Heart right ventricle (tissue), 16 donors: ENCODE data around the gene RAP1GAP2. TPM values are rescaled to one million over a fixed set of nuclear protein-coding genes. Genes with fewer than 3 reads are reported as not detected.
A peak's percentile ranks its signal among the peaks of the same experiment; 100 is the strongest.

Experiments
- ATAC-seq, 8 donors: fragments of 200-7000 bp; cut with Tn5 transposase; one replicate each; pipeline ENCODE4 v1.9.1; 2020; ENCODE audit warnings: mild to moderate bottlenecking in 8 of 8, moderate library complexity in 8 of 8, moderate number of reproducible peaks in 1 of 8
- DNase-seq, 2 donors: peaks; one replicate each; pipeline ENCODE4 v3.0.0-alpha.2; 2020
- H3K27ac ChIP-seq, 10 donors: fragments of 200-600 bp; sonication (generic) in 2 of 10; one replicate each; pipeline versions ENCODE4 v1.5.0 to v1.8.0; 2020 to 2022; ENCODE audit warnings: mild to moderate bottlenecking in 3 of 10
- H3K27me3 ChIP-seq, 7 donors: fragments of 200-600 bp; one replicate each; pipeline ENCODE4 v1.8.0; 2021 to 2022; ENCODE audit warnings: mild to moderate bottlenecking in 2 of 7
- H3K36me3 ChIP-seq, 9 donors: fragments of 200-600 bp; sonication (generic) in 1 of 9; one replicate each; pipeline versions ENCODE4 v1.5.0 to v1.8.0; 2020 to 2022; ENCODE audit warnings: mild to moderate bottlenecking in 2 of 9
- H3K4me1 ChIP-seq, 9 donors: fragments of 200-600 bp; sonication (generic) in 1 of 9; one replicate each; pipeline versions ENCODE4 v1.5.0 to v1.8.0; 2020 to 2022; ENCODE audit warnings: mild to moderate bottlenecking in 4 of 9
- H3K4me3 ChIP-seq, 10 donors: fragments of 200-600 bp; sonication (generic) in 2 of 10; one replicate each; pipeline versions ENCODE4 v1.5.0 to v1.8.0; 2020 to 2022; ENCODE audit warnings: mild to moderate bottlenecking in 7 of 10, moderate library complexity in 2 of 10
- H3K9me3 ChIP-seq, 11 donors: fragments of 200-600 bp in 10 of 11; sonication (generic) in 2 of 11; one replicate each; pipeline versions ENCODE4 v1.5.0 to v1.8.0; 2013 to 2022; ENCODE audit warnings: mild to moderate bottlenecking in 2 of 11, control low read depth in 1 of 11, moderate library complexity in 1 of 11
- WGBS, 2 donors: extraction: QIAGEN DNeasy Blood & Tissue Kit; methylation state at CpG; one replicate each; pipeline ENCODE4 v1.1.7; 2013; ENCODE audit warnings: inconsistent platforms in 1 of 2; 5-methylcytosine and 5-hydroxymethylcytosine counted together
- intact Hi-C, 10 donors: fragments of 100-400 bp; cut with DNase I; formaldehyde crosslinking; loops; one replicate each; pipeline versions ENCODE4 v1.11.1 to v1.14.2; 2022
- polyA plus RNA-seq, 2 donors: library from polyadenylated mRNA; stranded (reverse); fragments of 200-250 nt; gene quantifications; one replicate each; pipeline ENCODE4 v1.2.3, GENCODE V29; 2013
- total RNA-seq, 10 donors: library from RNA; stranded (reverse); fragmentation: NEBNext Ultra II Directional in 3 of 10; extraction: Animal tissue kit (Norgen Biotek cat#: 25700) in 3 of 10; gene quantifications; one replicate each; pipeline versions ENCODE4 v1.2.1 to v1.2.4, GENCODE V29; 2021 to 2023
- TF ChIP-seq, protein P1 (sequence below), 9 donors: fragments of 200-600 bp; sonication (generic) in 2 of 9; IDR thresholded peaks; one replicate each; pipeline versions ENCODE4 v1.5.0 to v1.8.0; 2021 to 2022; ENCODE audit warnings: antibody characterized with exemption in 9 of 9, mild to moderate bottlenecking in 5 of 9, moderate library complexity in 1 of 9
- donor health status: Arrhythmogenic right ventricular cardiomyopathy.
- donor health status: ischemic (EF 13 %, LVEDD 7.1; RV severe dilation, severe dysfunction).
- donor health status: healthy with polysubstance abuse.
- donor health status: DM: no; HTN: yes; CAD: no.
- donor health status: DM: no; HTN: no; CAD: no.
- donor health status: ischemic (EF 25% LVEDD 6.9; RV normal size, moderate dysfunction).
- donor health status: ischemic (EF 25% LVEDD 5.7; RV mildly dilated, moderate dysfunction).
- donor health status: healthy.
- donor health status: DM: yes; HTN: yes; CAD: no.
- donor health status: Ischemic cardiomyopathy.
- donor health status: ischemic (EF 35%, LVEDD 5.7; RV mildly dilated, moderate dysfunction).
- donor health status: nonischemic (EF 11% LVEDD 7.7; RV severe dilation, severe dysfunction).
- donor health status: DM: yes; HTN: yes; CAD: no.
- donor health status: PGD.
- donor health status: ischemic (EF 29% LVEDD 5.4; RV normal size, mild dysfunction).
- donor health status: nonischemic (EF 23%, LVEDD 6.1; RV moderate dilation, normal function).

Gene RAP1GAP2
- total and polyA plus RNA-seq, 12 donors = 9.5 to 51.3 (median 34.6) TPM

DNA sequence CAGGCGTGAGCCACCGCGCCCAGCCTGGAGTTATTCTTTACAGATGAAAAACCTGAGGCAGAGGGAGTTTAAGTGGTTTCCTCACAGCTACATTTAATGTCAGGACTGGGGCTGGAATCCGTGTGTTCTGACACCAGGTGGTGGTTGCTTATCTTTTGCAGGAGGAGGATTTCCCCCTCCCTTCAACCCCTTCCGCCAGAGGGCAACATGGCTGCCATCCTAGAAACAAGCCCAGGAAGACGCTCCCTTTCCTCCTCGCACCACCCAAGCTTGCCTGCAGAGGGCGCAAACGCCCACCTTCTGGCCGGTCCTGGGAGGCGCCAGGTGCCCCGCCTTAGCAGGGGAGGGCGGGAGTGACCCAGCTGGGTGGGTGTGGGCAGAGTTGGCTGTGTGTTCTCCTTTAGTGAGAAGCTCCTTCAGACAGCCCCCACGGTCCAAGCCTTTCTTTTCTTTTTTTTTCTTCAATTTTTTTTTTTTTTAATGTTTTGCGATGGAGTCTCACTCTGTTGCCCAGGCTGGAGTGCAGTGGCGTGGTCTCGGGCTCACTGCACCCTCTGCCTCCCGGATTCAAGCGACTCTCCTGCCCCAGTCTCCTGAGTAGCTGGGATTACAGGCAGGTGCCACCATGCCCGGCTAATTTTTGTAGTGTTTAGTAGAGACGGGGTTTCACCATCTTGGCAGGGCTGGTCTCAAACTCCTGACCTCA, 9.9 kb upstream of the RAP1GAP2 start:
- DNase-seq = peak; percentile 70 to 82
- Histone ChIP-seq H3K36me3 (no peaks in the 10 kb centered on the region), H3K4me1 (peaks cover 0 to 21% (median 0%) of the 10 kb centered on the region in 9 donors), H3K27me3 (peaks cover 0 to 12% (median 6%) of the 10 kb centered on the region in 7 donors), H3K27ac (no peak overlapping the region), H3K9me3 (peaks cover 0 to 4% (median 0%) of the 10 kb centered on the region in 11 donors), H3K4me3 (no peak overlapping the region)
- intact Hi-C loops = no loop called here
- TF ChIP-seq, protein P1, sequence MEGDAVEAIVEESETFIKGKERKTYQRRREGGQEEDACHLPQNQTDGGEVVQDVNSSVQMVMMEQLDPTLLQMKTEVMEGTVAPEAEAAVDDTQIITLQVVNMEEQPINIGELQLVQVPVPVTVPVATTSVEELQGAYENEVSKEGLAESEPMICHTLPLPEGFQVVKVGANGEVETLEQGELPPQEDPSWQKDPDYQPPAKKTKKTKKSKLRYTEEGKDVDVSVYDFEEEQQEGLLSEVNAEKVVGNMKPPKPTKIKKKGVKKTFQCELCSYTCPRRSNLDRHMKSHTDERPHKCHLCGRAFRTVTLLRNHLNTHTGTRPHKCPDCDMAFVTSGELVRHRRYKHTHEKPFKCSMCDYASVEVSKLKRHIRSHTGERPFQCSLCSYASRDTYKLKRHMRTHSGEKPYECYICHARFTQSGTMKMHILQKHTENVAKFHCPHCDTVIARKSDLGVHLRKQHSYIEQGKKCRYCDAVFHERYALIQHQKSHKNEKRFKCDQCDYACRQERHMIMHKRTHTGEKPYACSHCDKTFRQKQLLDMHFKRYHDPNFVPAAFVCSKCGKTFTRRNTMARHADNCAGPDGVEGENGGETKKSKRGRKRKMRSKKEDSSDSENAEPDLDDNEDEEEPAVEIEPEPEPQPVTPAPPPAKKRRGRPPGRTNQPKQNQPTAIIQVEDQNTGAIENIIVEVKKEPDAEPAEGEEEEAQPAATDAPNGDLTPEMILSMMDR (IDR thresholded peaks at IDR 0.05) = peak; percentile 19 to 87 (median 65)
- 35% methylated on average over 21 of the region's 21 CpGs for WGBS, 2 donors
- peak; percentile 88 to 93 (median 90) for ATAC-seq

DNA sequence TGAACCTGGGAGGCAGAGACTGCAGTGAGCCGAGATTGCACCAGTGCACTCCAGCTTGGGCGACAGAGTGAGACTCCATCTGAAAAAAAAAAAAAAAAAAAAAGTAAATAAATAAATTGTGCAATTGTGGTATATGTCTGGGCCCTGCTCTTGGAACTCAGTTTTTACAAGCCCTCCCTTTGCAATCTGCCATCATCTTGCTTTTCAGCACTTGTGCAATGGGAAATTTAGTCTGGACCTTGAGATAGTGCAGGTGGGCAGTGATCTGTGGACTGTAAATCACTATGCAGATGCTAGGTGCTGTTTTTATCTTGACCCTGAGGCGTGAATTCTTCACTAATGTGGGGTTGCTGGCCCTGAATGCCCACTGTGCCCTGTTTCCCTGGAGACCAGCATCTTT, 6.5 kb upstream of the RAP1GAP2 start:
- DNase-seq = no peak
- no peak overlapping the region for H3K4me3 ChIP-seq
- peaks cover 0 to 50% (median 0%) of the 10 kb centered on the region in 9 donors for H3K4me1 ChIP-seq
- intact Hi-C loops = no loop called here
- TF ChIP-seq, protein P1 (IDR thresholded peaks at IDR 0.05) = no peak
- no peaks in the 10 kb centered on the region for H3K9me3 ChIP-seq
- no peak overlapping the region for H3K27ac ChIP-seq
- 58 to 77% methylated on average over 3 of the region's 3 CpGs for WGBS, 2 donors
- H3K27me3 ChIP-seq = peaks cover 0 to 27% (median 6%) of the 10 kb centered on the region in 7 donors
- no peak for ATAC-seq
- no peaks in the 10 kb centered on the region for H3K36me3 ChIP-seq

DNA sequence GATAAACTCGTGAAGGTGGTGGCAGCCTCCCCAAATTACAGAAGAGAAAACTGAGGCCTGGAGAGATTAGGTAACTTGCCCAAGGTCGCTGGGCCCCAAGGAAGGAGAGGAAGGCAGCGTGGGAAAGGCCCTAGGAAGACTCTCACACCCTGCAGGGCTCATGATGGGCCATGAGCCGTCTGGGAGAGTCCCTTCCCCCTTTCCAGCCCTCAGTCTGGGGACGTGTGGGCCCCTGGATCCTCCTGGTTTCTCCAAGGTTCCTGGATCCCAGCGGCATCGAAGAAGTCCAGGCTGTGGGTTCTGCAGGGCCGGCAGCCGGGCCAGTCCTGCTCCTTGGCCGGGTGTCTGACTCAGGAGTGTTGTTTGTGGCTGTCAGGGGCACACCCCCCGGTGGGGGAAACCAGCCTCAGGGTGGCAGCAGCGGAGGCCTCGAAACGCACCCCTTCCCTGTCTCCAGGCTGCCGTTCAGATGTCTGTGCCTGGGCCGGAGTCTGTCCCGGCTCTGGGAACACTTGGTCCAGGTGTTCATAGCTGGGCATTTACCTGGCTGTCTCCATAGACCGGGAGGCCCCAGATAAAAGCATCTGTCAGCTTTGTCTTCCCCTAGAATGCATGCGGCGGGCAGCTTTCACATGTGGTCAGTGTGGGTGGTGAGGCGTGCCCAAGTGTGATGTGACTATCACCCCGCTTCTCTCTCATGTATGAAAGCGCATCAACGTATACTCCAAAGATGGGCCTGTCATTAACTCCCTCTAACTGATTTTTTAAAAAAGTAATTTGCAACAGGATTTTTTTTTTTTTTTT, 3.7 kb upstream of the RAP1GAP2 start:
- no peak for DNase-seq
- intact Hi-C loops = no loop called here
- WGBS, 2 donors = 63 to 70% methylated on average over 24 of the region's 24 CpGs
- no peak for ATAC-seq
- H3K9me3 ChIP-seq = no peaks in the 10 kb centered on the region
- TF ChIP-seq, protein P1 (IDR thresholded peaks at IDR 0.05) = no peak
- H3K27me3 ChIP-seq = peaks cover 0 to 47% (median 20%) of the 10 kb centered on the region in 7 donors
- no peak overlapping the region for H3K4me3 ChIP-seq
- peaks cover 0 to 52% (median 0%) of the 10 kb centered on the region in 9 donors for H3K4me1 ChIP-seq
- H3K36me3 ChIP-seq = no peaks in the 10 kb centered on the region
- peak overlapping the region in 1 of 10 donors; percentile 76 for H3K27ac ChIP-seq

DNA sequence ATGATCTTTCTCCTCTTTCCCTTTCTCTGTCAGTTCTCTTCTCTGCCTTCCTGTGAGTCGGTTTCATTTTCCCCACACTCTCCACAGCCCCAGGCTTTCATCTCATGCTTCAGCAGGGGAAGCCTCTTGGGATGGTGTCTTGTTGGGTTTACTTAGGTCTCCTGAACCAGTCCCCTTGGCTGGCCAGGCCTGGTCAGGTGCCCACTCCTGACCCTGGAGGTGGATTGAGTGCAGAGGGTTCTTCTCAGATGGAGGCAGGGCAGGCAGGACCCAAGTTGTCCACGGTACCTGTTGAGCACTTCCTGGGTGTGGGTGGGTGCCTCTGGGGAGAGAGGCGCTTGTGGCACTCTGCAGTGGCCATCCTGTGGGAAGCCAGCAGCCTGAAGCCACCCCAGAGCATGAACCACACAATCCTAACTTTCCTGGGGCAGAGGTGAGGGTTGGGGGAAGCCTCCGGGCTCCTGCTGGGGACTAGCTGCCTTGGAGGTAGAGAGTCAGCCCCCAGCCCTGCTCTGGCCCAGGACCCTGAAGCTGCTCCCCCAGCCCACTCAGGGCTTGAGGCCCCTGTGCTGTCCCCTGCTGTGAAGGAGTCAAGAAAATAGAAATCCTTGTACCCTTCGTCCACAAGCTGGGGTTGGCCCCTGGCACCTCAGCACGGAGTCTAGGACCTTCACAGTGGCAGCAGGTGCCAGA, 2.0 kb upstream of the RAP1GAP2 start:
- Histone ChIP-seq H3K4me1 (peaks cover 0 to 68% (median 0%) of the 10 kb centered on the region in 9 donors), H3K27me3 (peaks cover 0 to 47% (median 20%) of the 10 kb centered on the region in 7 donors), H3K4me3 (no peak overlapping the region), H3K27ac (peak overlapping the region in 1 of 10 donors; percentile 47), H3K9me3 (no peaks in the 10 kb centered on the region), H3K36me3 (no peaks in the 10 kb centered on the region)
- ATAC-seq = no peak
- TF ChIP-seq, protein P1 (IDR thresholded peaks at IDR 0.05) = no peak
- 75 to 86% methylated on average over 6 of the region's 6 CpGs for WGBS, 2 donors
- DNase-seq = no peak
- intact Hi-C loops = no loop called here
